Left kidney (tissue), 2 donors: Measurements from ENCODE around the gene RASA1. TPM values are rescaled to one million over a fixed set of nuclear protein-coding genes. Genes with fewer than 3 reads are reported as not detected.
A peak's percentile ranks its signal among the peaks of the same experiment; 100 is the strongest.

Experiments
- DNase-seq: peaks from one replicate; pipeline ENCODE4 v3.0.0-alpha.2; 2013
- polyA plus RNA-seq: library from polyadenylated mRNA; unstranded; fragments of 120-200 nt; gene quantifications from one replicate; pipeline ENCODE4 v1.2.1, GENCODE V29; 2013; ENCODE audit not compliant: insufficient read length

The RASA1 gene
- polyA plus RNA-seq, 1 donor = 58.2 TPM

DNA sequence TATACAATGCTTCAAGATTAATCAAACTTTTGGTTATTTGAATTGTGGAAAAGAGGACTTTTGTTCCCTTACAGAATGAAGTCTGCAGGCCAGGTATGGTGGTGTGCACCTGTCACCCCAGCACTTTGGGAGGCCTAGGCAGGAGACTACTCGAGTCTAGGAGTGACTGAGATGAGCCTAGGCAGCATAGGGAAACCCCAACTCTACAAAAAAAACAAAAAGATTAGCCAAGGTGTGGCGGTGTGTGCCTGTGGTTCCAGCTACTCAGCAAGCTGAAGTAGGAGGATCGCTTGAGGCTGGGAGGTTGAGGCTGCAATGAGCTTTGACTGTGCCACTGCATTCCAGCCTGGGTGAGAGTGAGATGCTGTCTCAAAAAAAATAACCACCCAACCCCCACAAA lies 135.7 kb downstream of the RASA1 start:
- DNase-seq = no peak

DNA sequence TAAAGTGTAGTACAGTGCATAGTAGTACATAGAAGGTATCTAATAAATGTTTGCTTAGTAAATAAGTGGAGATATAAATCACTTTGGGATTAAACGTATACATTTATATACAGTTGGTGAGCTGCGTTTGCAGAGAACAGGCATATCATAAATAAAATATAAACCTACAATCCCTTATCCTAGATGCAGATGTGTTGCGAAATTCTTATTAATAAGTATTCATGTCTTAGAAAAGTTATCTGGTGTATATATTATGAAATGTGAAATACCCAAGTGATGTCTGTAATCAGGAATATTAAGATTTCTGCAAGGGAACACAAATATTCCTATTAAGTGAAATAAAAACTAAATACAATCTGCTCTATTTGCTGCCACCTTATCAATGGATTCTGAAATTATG lies 136.2 kb downstream of the RASA1 start:
- DNase-seq = no peak

DNA sequence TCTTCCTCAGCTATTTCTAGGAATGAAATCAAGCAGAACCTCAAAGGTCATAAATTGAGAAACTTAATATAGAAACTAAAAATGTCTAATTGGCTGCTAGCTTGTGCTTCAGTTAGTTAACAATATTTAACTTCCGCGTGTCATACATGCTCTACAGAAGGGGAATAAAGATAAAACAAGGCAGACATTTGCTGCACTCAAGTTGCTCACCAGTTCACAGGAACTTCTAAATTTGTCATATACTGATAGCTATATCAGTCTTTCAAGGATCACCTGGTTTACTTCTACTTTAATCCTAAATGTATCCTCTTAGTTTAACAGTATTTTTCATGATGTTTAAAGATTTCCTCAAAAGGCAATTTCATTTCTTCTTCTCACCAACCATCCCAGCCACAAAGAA lies 136.7 kb downstream of the RASA1 start:
- no peak for DNase-seq

DNA sequence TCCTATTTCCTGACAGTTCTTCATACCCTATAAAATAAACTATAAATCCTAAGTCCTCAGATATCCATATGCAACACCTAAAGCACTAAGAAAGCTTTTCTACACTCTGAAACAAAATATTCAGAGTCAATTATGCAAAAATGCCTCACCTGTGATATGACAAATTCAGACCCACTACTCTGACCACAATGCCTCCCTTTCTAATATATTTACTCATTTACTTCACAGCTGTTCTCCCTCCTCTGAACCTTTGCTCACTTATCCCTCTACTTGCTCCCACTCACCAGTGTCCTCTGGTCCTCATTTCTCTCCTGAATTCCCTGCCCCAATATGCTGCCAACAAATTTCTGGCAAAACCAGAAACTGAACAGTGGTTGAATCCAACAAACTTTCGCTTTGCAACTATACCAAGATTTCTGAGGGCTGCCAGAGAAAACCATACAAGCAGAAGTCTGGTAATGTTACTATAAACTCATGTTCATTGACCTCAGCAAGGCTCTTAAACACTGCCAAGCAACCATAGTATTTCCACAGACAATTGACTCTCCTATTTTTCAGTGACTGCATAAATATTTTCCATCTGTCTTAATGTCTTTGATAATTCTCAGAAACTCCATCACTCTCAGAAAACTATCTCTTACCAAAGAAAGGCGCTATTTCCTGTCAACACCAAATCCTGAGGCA lies 137.9 kb downstream of the RASA1 start:
- no peak for DNase-seq

DNA sequence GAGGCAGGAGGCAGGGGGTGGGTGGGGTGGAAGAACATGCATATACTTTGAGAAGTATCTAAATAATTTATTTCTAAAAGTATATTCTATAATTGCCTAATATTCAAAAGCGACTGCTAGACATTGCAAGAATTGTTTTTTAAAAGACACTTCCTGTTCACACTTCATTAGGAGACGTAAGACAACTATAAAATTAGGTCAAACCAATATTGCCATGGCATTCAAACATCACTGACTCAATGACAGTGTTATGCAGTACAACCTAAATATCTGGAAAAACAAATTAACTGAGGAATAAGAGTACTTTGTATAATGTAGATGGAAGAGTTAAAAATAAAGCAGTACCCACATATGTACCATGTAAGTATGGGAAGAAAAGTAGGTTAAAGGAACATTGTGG lies 140.5 kb downstream of the RASA1 start:
- no peak for DNase-seq

- DNase-seq = no peak
Measured at GRCh38 chr5:87410931-87411330, 143.2 kb downstream of the RASA1 start.

DNA sequence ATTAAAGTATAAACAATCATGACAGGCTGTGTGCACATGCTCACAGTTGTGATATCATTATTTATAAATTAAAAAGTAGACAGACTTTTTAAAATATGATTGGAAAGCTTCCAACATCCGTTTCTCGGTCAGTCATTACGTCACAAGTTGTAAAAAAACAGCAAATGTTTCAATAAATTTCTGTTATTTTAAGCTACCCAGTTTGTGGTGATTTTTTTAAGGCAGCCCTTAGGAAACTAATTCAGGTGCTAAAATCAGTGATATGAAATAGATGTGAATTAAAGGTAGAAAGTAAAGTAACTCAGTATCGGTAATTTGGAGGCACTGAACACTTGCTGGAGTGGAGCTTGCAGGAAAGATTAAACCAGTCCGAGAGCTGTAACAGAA lies 143.9 kb downstream of the RASA1 start:
- DNase-seq = no peak

GRCh38 chr5:87411973-87412629 lies 144.4 kb downstream of the RASA1 start:
- peak; percentile 33 for DNase-seq

DNA sequence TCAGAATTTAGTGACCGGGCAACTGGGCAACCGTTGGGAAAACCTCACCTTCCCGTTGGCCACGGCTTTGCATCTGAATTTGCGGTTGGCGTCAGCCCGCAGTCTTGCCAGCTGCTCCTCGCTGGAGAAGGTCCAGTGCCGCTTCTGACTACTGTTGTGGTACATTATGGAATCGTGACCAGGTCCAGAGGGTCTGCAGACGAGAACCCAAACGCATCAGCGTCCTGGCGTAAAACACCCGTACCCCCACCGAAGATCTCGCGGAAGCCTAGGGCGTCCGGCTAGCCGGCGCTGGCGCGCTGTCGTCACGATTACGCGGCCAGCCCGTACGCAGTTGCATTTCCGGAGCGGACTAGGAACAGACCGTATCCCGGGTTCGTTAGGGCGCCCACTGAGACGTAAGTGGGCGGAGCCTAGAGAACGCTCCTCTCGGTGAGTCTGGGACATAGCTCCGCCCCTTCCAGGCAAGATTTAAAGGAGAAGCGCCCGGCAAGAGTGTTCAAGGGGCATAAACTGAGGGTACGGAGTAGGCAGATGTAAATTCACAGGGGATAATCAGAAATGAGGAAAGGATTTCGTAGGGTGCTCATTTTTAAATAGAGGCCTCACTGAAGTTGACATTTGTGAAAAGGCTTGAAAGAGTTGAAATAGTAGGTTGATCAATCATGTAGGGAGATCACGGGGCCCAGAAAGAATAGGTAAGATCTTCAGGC lies 145.1 kb downstream of the RASA1 start, which contains the start of gene CCNH:
TSS of gene CCNH (minus strand) at position 301 of the 713 bp plus-strand sequence. CDS start at position 165, 136 bp downstream.
- peak; percentile 99 for DNase-seq

- DNase-seq = no peak
Measured at GRCh38 chr5:87413343-87413645, 145.6 kb downstream of the RASA1 start.

GRCh38 chr5:87418506-87418905 lies 150.8 kb downstream of the RASA1 start:
- DNase-seq = no peak

DNA sequence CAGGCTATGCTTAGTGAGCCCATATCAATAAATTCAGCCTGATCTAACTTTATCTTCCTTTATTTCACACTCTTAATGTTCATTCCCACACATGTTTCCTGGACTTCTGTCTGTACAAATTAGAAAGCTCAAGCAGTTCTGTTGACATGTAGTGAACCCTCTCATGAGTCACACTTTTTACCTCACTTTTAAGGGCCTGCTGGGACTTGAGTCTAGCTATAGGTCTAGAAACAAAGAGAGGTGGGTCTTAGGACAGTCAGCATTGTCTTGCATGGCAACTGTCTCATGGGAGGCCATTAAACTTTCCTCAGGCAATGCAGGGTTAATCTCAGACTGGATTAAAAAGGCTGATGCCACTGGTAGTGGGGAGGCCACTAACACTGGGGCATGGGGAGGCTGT lies 153.6 kb downstream of the RASA1 start:
- DNase-seq = no peak

- no peak for DNase-seq
Measured at GRCh38 chr5:87423755-87424154, 156.1 kb downstream of the RASA1 start.

DNA sequence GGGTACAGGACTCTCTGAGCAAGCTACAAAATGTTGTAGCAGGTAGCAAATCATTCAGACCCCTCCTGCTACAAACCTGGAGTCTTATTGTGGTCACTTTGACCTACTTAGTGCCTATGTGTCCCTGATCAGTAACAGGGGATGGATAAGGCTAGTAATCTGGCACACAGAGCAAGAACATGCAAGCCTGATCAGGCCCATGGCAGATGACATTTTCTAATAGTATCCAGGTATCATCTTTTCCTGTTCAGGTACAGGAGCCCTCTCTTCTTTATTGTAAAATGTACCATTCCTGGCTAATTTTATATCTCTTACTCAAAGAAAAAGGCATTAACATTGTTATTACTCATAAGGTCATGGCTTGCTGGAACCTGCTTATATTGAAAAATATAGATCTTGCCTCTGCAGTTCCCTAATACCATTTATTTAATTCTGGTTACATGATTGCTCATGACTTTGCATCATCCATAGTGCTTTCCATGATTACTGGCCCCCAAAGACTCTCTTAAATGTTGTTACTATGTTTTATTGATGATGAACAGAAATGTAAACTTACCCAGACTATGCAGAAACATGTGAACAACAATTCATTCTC lies 163.3 kb downstream of the RASA1 start:
- DNase-seq = no peak

- DNase-seq = no peak
Measured at GRCh38 chr5:87432460-87432859, 164.8 kb downstream of the RASA1 start.

GRCh38 chr5:87433945-87434344 lies 166.3 kb downstream of the RASA1 start:
- DNase-seq = no peak

DNA sequence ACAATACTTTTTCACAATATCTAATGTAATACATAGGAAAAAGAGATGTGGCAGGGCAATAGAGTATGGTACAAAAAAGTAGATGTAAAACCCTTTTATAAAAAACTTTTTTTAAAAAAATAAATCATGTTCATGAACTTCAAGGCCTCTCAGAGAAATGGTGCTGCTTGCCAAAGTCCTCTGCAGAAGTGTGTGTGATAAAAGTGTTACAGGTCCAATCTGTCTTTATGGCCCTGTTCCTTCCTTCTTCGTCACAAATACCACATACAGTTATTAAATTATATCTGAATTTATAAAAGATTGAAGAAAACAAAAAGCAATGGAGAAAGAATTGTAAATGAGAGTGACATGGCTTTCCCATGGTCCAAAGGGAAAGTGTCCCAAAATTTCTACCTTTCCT lies 166.8 kb downstream of the RASA1 start:
- DNase-seq = no peak

DNA sequence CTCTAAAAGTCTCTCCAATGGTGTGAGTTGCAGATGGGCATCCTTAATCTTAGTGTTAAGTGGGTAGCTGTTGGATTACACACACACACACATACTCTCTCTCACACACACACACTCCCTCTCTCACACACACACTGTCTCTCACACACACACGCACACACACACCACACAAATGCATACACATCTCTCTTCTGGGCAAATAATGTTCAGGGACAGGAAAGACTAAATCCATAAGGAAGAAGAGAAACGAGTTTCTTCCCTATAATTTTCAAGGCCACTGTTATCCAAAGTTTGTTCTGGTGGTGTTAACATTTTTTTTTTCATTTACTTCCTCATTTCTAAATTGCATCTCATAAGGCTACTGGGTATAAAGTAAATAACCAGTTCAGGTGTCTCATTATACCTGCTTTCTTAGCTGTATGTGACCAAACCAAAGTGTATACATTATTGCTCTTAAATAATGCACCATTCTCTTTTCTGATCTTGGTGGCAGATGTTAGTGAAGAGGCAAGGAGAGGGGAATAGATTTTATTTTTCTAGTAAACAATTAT lies 167.5 kb downstream of the RASA1 start:
- no peak for DNase-seq

DNA sequence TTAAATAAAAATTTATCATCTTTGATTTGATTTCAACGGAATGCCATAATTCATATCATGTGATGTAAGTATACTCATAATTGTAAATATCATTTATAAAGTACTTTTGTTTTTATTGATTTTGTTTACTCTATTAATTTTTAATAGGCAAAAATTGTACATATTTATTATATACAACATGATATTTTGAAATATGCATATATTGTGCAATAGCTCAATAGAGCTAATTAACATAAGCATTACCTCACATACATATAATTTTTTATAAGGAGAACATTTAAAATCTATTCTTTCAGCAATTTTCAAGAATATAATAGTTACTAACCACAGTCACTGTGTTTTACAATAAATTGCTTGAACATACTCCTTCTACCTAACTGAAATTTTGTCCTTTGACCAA lies 170.0 kb downstream of the RASA1 start:
- no peak for DNase-seq

DNA sequence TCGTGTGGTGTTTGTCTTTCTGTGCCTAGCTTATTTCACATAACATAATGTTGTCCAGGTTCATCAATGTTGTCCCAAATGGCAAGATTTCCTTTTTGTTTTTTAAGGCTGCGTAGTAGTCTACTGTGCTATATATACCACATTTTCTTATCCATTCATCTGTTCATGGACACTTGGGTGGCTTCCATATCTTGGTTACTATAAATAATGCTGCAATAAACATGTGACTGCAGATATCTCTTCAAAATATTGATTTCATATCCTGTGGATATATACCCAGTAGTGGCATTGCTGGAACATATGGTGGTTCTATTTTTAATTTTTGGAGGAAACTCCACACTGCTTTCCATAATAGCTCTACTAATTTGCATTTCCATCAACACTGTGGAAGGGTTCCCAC lies 170.5 kb downstream of the RASA1 start:
- DNase-seq = no peak
